Activated T-cell treated with anti-CD3 and anti-CD28 coated beads for 24 hours (primary cell): ENCODE data around the gene AKAP12.
"Not testable (repeated sequence)": the region's sequence is repeated elsewhere in the genome, so short reads cannot be mapped to it uniquely, and the experiment has no call there.

Experiments
- DNase-seq: peaks from one replicate; pipeline ENCODE4 v3.0.0-alpha.2; 2020; ENCODE audit warnings: low read depth

AKAP12 gene

GRCh38 chr6:151341476-151342195, 101.9 kb downstream of the AKAP12 start:
- no peak for DNase-seq

GRCh38 chr6:151342750-151343149, 103.0 kb downstream of the AKAP12 start:
- DNase-seq = not testable (repeated sequence)

GRCh38 chr6:151349651-151350270, 110.0 kb downstream of the AKAP12 start:
- DNase-seq = no peak

DNA sequence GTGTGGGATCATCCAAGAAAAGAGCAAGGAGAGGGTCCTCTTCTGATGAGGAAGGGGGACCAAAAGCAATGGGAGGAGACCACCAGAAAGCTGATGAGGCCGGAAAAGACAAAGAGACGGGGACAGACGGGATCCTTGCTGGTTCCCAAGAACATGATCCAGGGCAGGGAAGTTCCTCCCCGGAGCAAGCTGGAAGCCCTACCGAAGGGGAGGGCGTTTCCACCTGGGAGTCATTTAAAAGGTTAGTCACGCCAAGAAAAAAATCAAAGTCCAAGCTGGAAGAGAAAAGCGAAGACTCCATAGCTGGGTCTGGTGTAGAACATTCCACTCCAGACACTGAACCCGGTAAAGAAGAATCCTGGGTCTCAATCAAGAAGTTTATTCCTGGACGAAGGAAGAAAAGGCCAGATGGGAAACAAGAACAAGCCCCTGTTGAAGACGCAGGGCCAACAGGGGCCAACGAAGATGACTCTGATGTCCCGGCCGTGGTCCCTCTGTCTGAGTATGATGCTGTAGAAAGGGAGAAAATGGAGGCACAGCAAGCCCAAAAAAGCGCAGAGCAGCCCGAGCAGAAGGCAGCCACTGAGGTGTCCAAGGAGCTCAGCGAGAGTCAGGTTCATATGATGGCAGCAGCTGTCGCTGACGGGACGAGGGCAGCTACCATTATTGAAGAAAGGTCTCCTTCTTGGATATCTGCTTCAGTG, 110.8 kb downstream of the AKAP12 start:
- DNase-seq = no peak

DNA sequence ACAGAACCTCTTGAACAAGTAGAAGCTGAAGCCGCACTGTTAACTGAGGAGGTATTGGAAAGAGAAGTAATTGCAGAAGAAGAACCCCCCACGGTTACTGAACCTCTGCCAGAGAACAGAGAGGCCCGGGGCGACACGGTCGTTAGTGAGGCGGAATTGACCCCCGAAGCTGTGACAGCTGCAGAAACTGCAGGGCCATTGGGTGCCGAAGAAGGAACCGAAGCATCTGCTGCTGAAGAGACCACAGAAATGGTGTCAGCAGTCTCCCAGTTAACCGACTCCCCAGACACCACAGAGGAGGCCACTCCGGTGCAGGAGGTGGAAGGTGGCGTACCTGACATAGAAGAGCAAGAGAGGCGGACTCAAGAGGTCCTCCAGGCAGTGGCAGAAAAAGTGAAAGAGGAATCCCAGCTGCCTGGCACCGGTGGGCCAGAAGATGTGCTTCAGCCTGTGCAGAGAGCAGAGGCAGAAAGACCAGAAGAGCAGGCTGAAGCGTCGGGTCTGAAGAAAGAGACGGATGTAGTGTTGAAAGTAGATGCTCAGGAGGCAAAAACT, 111.5 kb downstream of the AKAP12 start:
- DNase-seq = no peak

- no peak for DNase-seq
Observed at GRCh38 chr6:151351731-151352130, 112.0 kb downstream of the AKAP12 start.

DNA sequence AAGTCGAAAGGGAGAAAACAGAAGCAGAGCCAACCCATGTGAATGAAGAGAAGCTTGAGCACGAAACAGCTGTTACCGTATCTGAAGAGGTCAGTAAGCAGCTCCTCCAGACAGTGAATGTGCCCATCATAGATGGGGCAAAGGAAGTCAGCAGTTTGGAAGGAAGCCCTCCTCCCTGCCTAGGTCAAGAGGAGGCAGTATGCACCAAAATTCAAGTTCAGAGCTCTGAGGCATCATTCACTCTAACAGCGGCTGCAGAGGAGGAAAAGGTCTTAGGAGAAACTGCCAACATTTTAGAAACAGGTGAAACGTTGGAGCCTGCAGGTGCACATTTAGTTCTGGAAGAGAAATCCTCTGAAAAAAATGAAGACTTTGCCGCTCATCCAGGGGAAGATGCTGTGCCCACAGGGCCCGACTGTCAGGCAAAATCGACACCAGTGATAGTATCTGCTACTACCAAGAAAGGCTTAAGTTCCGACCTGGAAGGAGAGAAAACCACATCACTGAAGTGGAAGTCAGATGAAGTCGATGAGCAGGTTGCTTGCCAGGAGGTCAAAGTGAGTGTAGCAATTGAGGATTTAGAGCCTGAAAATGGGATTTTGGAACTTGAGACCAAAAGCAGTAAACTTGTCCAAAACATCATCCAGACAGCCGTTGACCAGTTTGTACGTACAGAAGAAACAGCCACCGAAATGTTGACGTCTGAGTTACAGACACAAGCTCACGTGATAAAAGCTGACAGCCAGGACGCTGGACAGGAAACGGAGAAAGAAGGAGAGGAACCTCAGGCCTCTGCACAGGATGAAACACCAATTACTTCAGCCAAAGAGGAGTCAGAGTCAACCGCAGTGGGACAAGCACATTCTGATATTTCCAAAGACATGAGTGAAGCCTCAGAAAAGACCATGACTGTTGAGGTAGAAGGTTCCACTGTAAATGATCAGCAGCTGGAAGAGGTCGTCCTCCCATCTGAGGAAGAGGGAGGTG, 112.9 kb downstream of the AKAP12 start:
- DNase-seq = no peak

- DNase-seq = no peak
Observed at GRCh38 chr6:151353795-151354194, 114.0 kb downstream of the AKAP12 start.

- not testable (repeated sequence) for DNase-seq
Observed at GRCh38 chr6:151356983-151357382, 117.2 kb downstream of the AKAP12 start.

DNA sequence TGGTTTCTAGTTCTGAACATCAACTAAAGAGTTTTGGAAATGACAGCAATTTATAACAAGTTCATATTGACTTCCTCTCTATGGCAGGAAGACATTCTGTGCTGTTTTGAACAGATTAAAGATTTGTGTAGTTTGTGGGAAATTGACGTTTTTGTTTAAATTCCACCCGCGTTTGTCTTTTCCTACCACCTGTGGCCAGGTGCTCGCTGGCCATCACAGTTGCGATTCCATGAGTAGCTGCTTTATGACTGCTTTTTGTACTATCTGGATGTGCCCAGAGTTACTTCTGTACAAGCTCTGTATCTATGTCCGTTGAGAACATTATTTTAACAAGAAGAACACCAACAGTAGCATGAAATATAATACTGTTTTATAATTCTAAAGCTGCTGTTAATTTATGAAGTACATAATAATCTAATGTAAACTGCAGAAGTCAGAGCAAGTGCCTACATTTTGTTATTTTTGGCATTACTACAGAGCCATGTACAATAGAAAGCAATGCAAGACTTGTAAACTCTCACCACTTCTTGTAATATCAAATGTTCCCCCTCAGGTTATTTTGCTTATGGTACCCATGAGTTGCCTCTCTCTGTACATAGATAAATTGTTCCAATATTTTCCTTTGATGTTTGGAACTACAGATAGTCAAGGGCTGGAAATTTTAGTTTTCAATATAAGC, 118.1 kb downstream of the AKAP12 start:
- DNase-seq = no peak

DNA sequence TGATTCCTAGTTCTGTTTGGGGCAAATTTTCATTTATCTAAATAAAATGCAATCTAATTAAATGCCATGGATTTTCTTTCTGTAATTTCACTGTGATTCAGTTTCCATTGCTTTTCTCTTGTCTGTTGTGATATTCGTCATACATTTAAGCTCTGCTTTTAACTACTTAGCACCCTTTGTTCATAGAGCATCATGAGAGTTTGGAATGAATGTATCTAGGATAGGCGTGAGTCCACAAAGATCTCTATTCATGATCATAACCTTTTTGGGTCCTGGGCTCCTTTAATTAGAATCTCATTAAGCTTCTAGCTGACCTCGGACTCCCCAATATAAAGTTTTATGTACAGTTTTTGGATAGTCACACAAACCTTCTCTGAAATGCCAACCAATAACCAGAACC, 118.7 kb downstream of the AKAP12 start:
- no peak for DNase-seq

GRCh38 chr6:151359486-151359885, 119.7 kb downstream of the AKAP12 start:
- DNase-seq = no peak

DNA sequence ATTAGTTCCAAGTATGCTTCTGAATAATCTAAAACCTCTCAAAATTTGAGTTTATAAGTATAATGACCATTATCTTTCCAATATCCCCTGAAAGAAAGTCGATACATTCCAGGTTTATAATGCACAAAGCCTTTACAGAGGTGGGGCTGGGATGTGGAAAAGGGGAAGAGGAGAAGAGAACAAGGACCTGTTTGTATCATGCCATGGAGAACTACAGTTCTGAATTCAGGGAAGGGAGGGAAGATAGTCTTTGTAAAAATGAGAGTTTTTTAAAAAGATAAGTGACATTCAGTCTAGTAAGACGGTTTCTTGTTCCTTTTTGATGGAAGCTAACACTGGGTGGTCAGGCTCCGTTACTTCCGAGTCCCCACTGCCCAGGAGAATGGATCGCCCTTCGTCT, 125.5 kb downstream of the AKAP12 start:
- no peak for DNase-seq

DNA sequence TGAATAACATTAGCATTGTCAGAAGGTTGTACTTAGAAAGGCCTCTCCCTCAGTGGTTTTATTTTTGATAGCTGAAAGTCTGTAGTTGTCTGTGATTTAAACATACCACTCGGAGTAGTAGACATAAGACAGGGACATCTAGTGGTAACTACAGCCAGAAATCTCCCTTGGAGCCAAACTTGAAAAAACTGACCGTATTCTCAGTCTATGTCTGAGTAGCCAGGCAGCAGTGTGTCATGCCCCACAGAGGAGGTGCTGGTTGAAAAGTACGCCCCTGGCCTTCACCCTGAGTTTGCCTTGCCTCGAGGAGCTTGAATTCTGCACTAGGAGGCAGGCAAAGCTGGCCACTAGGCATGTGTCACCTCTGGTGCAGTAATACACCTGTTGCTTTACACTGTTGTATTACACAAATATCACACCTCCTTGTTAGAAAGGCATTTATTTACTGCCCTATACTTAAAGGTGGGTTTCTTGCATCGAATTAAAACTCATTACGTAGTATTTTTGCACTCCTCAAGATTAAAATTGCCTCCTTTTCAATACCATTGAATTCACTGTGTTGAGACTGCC, 130.8 kb downstream of the AKAP12 start:
- DNase-seq = no peak

GRCh38 chr6:151372164-151372563, 132.4 kb downstream of the AKAP12 start:
- DNase-seq = no peak

GRCh38 chr6:151374036-151374683, 134.4 kb downstream of the AKAP12 start:
- no peak for DNase-seq

DNA sequence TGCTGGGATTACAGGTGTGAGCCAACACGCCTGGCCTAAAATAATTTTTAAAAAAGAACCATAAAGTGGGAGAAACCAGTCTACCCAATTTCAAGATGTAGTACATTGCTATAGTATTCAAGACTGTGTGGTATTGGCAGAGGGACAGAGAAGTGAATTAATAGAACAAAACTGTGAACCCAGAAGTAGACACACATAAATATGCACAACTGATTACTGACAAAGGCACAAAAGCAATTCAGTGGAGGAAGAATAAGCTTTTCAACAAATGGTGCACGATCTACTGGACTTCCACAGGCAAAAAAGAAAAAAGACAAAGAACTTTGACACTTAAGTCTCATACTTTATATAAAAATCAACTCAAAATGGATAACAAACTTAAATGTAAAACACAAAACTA, 136.1 kb downstream of the AKAP12 start:
- DNase-seq = no peak

- DNase-seq = no peak
Observed at GRCh38 chr6:151376440-151376839, 136.7 kb downstream of the AKAP12 start.

GRCh38 chr6:151377095-151377494, 137.3 kb downstream of the AKAP12 start:
- no peak for DNase-seq
